ENCODE measurements around the gene NCF1. TPM values are rescaled to one million over a fixed set of nuclear protein-coding genes. Genes with fewer than 3 reads are reported as not detected.
"Not testable (repeated sequence)": the region's sequence is repeated elsewhere in the genome, so short reads cannot be mapped to it uniquely, and the experiment has no call there.

The NCF1 gene
- 10 to 100 TPM in 1 of 3 donors, 1 to 10 TPM in 2; 1.2 to 11.7 (median 7.0) TPM for polyA plus RNA-seq

- not testable (repeated sequence) for H3K27ac ChIP-seq (ENCODE audit: low read depth, low read length)
- no CpG with 5 or more reads among the region's 21 CpGs for WGBS, 3 donors
Observed at GRCh38 chr7:74773760-74774750, at the start of gene NCF1. Gene NCF1 (plus strand): TSS chr7:74774011. CDS start chr7:74774032, 21 bp downstream.

GRCh38 chr7:74725840-74726239, 48.0 kb upstream of the NCF1 start:
- no peak overlapping the region for H3K27ac ChIP-seq (ENCODE audit: low read depth, low read length)
- 80 to 94% (median 91%) methylated on average over 1 of the region's 1 CpG for WGBS, 3 donors

GRCh38 chr7:74726309-74727101, 47.3 kb upstream of the NCF1 start:
- no peak overlapping the region for H3K27ac ChIP-seq (ENCODE audit: low read depth, low read length)
- WGBS, 3 donors = 89 to 92% (median 92%) methylated on average over 8 of the region's 8 CpGs

GRCh38 chr7:74728686-74729085, 45.1 kb upstream of the NCF1 start:
- not testable (repeated sequence) for H3K27ac ChIP-seq (ENCODE audit: low read depth, low read length)
- no CpG with 5 or more reads among the region's 10 CpGs for WGBS, 3 donors

- no CpG with 5 or more reads among the region's 5 CpGs for WGBS, 3 donors
Observed at GRCh38 chr7:74730186-74730585, 43.6 kb upstream of the NCF1 start.

GRCh38 chr7:74739974-74740703, 33.7 kb upstream of the NCF1 start:
- not testable (repeated sequence) for H3K27ac ChIP-seq (ENCODE audit: low read depth, low read length)
- no CpG with 5 or more reads among the region's 14 CpGs for WGBS, 3 donors

More at GRCh38 chr7:74730186-74730585, 43.6 kb upstream of the NCF1 start:
- not testable (repeated sequence) for H3K27ac ChIP-seq (ENCODE audit: low read depth, low read length)

- not testable (repeated sequence) for H3K27ac ChIP-seq (ENCODE audit: low read depth, low read length)
- WGBS, 3 donors = no CpG with 5 or more reads among the region's 9 CpGs
Observed at GRCh38 chr7:74743936-74744557, 29.8 kb upstream of the NCF1 start.

GRCh38 chr7:74753921-74754482, 19.8 kb upstream of the NCF1 start:
- no CpG with 5 or more reads among the region's 9 CpGs for WGBS, 3 donors
- not testable (repeated sequence) for H3K27ac ChIP-seq (ENCODE audit: low read depth, low read length)

- no CpG with 5 or more reads among the region's 5 CpGs for WGBS, 3 donors
- H3K27ac ChIP-seq (ENCODE audit: low read depth, low read length) = not testable (repeated sequence)
Observed at GRCh38 chr7:74756673-74757072, 17.1 kb upstream of the NCF1 start.

- H3K27ac ChIP-seq (ENCODE audit: low read depth, low read length) = not testable (repeated sequence)
- no CpG with 5 or more reads among the region's 7 CpGs for WGBS, 3 donors
Observed at GRCh38 chr7:74758268-74758667, 15.5 kb upstream of the NCF1 start.

- no CpG with 5 or more reads among the region's 3 CpGs for WGBS, 3 donors
- not testable (repeated sequence) for H3K27ac ChIP-seq (ENCODE audit: low read depth, low read length)
Observed at GRCh38 chr7:74758982-74759381, 14.8 kb upstream of the NCF1 start.

- not testable (repeated sequence) for H3K27ac ChIP-seq (ENCODE audit: low read depth, low read length)
- no CpG with 5 or more reads among the region's 17 CpGs for WGBS, 3 donors
Observed at GRCh38 chr7:74765205-74765918, 8.4 kb upstream of the NCF1 start.

- not testable (repeated sequence) for H3K27ac ChIP-seq (ENCODE audit: low read depth, low read length)
- 60% methylated on average over 1 of the region's 7 CpGs; no CpG with 5 or more reads in 2 of the 3 donors for WGBS, 3 donors
Observed at GRCh38 chr7:74766509-74766908, 7.3 kb upstream of the NCF1 start.

GRCh38 chr7:74766991-74767390, 6.8 kb upstream of the NCF1 start:
- 60 to 72% (median 67%) methylated on average over 8 of the region's 10 CpGs for WGBS, 3 donors
- H3K27ac ChIP-seq (ENCODE audit: low read depth, low read length) = not testable (repeated sequence)

GRCh38 chr7:74770062-74770461, 3.7 kb upstream of the NCF1 start:
- 84 to 94% (median 85%) methylated on average over 3 to 4 of the region's 7 CpGs for WGBS, 3 donors
- not testable (repeated sequence) for H3K27ac ChIP-seq (ENCODE audit: low read depth, low read length)

GRCh38 chr7:74772093-74772492, 1.7 kb upstream of the NCF1 start:
- WGBS, 3 donors = 76 to 94% (median 92%) methylated on average over 6 of the region's 6 CpGs
- H3K27ac ChIP-seq (ENCODE audit: low read depth, low read length) = not testable (repeated sequence)

- not testable (repeated sequence) for H3K27ac ChIP-seq (ENCODE audit: low read depth, low read length)
- no CpG with 5 or more reads among the region's 6 CpGs for WGBS, 3 donors
Observed at GRCh38 chr7:74775111-74775510, 1.3 kb downstream of the NCF1 start.
